ENCODE data around the gene GINS2.

DNA sequence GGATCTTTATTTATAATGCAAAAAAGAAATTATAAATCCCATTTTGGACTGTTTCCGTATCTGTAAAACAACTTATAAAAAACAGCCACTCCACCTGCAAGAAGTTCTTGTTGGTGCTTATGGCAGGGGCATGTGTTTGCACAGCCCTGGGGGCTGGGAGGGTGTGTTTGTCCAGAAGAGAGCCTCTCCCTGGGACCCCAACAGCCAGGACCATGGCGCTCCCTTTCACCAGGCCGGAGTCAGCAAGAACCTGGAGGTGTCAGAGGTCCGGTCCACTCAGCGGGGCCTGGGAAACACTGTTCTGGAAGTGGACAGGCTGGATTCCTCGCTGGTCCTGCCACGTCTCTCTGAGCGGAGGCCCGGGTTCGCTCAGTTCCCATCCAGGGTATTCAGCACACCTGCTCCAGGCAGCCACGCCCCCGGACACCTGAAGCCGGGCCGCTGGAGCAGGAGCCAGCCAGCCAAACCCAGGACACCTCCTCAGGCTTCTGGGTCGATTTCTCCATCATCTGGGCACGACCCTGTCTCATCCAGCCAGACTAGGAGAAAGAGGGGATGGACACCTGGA is 18.9 kb upstream of the GINS2 start:
- TF ChIP-seq, protein P1, sequence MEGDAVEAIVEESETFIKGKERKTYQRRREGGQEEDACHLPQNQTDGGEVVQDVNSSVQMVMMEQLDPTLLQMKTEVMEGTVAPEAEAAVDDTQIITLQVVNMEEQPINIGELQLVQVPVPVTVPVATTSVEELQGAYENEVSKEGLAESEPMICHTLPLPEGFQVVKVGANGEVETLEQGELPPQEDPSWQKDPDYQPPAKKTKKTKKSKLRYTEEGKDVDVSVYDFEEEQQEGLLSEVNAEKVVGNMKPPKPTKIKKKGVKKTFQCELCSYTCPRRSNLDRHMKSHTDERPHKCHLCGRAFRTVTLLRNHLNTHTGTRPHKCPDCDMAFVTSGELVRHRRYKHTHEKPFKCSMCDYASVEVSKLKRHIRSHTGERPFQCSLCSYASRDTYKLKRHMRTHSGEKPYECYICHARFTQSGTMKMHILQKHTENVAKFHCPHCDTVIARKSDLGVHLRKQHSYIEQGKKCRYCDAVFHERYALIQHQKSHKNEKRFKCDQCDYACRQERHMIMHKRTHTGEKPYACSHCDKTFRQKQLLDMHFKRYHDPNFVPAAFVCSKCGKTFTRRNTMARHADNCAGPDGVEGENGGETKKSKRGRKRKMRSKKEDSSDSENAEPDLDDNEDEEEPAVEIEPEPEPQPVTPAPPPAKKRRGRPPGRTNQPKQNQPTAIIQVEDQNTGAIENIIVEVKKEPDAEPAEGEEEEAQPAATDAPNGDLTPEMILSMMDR (conservative IDR thresholded peaks at IDR 0.05 in 1 of 2, IDR thresholded peaks at IDR 0.05 in 1 of 2; ENCODE audit: low read depth in 1 of 2, low read length in 2 of 2), result no peak
- no peak for TF ChIP-seq EZH2 (IDR thresholded peaks at IDR 0.05; ENCODE audit: low read length, missing control alignments)

Measured in fibroblast of lung (primary cell).